Measurements from ENCODE around the gene RALA.

RALA gene

GRCh38 chr7:39621784-39622411, 1.5 kb upstream of the RALA start:
- DNase-seq, result no peak
- H3K27ac Mint-ChIP-seq, result peak overlapping the region; percentile 75
- peak overlapping the region; percentile 98 for H3K4me3 Mint-ChIP-seq
- no peaks in the 10 kb centered on the region for H3K36me3 Mint-ChIP-seq (ENCODE audit: low read depth)
- peaks cover 10% of the 10 kb centered on the region for H3K27me3 Mint-ChIP-seq (ENCODE audit: low read depth, poor library complexity)
- TF ChIP-seq, protein P1, sequence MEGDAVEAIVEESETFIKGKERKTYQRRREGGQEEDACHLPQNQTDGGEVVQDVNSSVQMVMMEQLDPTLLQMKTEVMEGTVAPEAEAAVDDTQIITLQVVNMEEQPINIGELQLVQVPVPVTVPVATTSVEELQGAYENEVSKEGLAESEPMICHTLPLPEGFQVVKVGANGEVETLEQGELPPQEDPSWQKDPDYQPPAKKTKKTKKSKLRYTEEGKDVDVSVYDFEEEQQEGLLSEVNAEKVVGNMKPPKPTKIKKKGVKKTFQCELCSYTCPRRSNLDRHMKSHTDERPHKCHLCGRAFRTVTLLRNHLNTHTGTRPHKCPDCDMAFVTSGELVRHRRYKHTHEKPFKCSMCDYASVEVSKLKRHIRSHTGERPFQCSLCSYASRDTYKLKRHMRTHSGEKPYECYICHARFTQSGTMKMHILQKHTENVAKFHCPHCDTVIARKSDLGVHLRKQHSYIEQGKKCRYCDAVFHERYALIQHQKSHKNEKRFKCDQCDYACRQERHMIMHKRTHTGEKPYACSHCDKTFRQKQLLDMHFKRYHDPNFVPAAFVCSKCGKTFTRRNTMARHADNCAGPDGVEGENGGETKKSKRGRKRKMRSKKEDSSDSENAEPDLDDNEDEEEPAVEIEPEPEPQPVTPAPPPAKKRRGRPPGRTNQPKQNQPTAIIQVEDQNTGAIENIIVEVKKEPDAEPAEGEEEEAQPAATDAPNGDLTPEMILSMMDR (IDR thresholded peaks at IDR 0.05), result no peak
- H3K4me1 Mint-ChIP-seq, result peaks cover 41% of the 10 kb centered on the region
- H3K9me3 Mint-ChIP-seq, result no peaks in the 10 kb centered on the region

DNA sequence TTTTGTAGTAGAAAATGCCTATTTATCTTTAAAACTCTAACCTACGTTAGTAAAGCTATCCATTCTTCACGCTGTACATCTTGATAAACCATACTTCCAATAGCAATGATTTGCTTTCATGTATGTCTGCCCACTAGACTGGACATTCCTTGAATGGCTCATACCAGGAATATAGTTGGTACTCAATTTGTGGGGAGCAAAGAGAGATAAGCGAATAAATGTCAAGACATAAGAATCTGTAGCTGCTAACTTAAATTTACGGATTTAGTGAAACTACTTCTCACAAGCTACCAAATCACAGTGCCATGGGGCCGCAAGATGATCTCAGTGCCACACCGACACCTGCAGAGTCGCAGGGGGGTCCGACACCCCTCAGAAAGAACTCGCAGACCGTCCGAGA, 763 bp upstream of the RALA start:
- Mint-ChIP-seq H3K4me1 (peaks cover 46% of the 10 kb centered on the region), H3K9me3 (no peaks in the 10 kb centered on the region), H3K27me3 (ENCODE audit: low read depth, poor library complexity) (peaks cover 7% of the 10 kb centered on the region), H3K27ac (peak overlapping the region; percentile 99), H3K4me3 (peak overlapping the region; percentile 98), H3K36me3 (ENCODE audit: low read depth) (no peaks in the 10 kb centered on the region)
- no peak for DNase-seq
- TF ChIP-seq, protein P1 (IDR thresholded peaks at IDR 0.05), result no peak

DNA sequence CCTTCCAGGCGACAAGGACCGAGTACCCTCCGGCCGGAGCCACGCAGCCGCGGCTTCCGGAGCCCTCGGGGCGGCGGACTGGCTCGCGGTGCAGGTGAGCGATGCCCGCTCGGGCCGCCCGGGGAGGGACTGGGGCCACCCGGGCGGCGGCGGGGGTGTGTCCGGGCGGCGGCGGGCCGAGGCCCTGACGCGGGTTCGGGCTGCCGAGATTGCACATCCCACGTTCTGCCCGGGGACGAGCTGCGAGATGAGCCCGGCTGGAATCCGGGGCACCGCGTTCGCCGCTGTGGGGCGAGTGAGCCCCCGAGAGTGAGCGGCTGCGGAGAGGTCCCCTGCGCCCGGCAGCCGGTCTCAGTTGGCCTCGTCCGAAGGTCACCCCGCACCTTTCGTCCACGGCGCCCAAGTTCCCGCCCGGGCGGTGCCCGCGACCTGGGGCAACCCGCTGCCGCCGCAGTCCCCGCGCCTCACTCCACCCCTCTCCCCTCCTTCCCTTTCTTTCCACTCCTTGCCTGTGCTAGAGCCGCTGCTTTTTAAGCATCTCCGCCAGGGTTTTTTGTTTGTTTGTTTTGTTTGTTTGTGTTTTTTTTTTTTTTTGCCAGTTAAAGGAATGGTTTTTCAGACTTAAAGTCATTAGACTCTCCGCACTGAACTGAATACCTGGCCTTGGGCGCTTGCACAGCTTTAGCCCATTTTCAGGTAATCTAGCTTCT, 515 bp downstream of the RALA start:
- Mint-ChIP-seq H3K4me1 (peaks cover 55% of the 10 kb centered on the region), H3K27ac (peak overlapping the region; percentile 74), H3K36me3 (ENCODE audit: low read depth) (peaks cover 8% of the 10 kb centered on the region), H3K9me3 (peaks cover under 1% of the 10 kb centered on the region), H3K4me3 (peak overlapping the region; percentile 98), H3K27me3 (ENCODE audit: low read depth, poor library complexity) (peaks cover 4% of the 10 kb centered on the region)
- no peak for DNase-seq
- TF ChIP-seq, protein P1 (IDR thresholded peaks at IDR 0.05), result no peak

GRCh38 chr7:39624442-39624807, 1.1 kb downstream of the RALA start:
- TF ChIP-seq, protein P1 (IDR thresholded peaks at IDR 0.05), result no peak
- H3K27me3 Mint-ChIP-seq (ENCODE audit: low read depth, poor library complexity), result peaks cover 4% of the 10 kb centered on the region
- H3K4me1 Mint-ChIP-seq, result peaks cover 55% of the 10 kb centered on the region
- peaks cover 14% of the 10 kb centered on the region for H3K36me3 Mint-ChIP-seq (ENCODE audit: low read depth)
- H3K27ac Mint-ChIP-seq, result peak overlapping the region; percentile 74
- peak overlapping the region; percentile 98 for H3K4me3 Mint-ChIP-seq
- H3K9me3 Mint-ChIP-seq, result peaks cover 6% of the 10 kb centered on the region
- DNase-seq, result peak; percentile 10

DNA sequence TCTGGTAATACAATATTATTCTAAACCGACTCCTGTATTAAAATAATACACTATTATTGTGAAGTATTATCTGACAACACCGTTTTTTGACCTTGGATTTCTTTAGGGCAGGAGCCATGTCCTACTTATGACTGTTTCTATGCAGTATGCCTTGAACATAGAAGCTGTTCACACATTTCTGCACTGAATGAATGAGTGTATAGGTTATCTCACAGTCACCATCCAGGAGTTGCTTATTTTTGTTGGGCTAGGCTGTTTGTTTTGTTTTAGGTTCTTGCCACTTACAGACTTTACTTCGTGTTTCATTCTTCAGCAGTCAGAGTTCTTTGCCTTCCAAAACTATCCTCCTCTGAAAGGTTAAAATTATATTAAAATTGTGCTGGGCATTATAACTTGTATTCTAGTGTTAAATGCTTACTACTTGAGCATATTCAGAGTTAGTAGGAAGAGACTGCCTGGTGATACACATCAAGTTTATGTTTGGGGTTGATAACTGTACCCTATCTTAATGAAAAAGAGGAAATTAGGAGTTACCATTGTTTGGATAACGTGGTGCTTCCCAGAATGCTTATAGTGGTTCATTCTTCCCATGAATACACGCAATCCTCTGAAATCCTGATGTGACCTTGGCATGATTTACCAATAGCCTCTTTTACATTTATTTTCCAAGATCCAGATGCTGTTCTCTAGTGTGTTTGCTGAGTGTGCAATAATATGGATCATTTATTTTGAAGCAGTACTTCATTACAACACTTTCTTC, 1.7 kb downstream of the RALA start:
- Mint-ChIP-seq H3K4me1 (peaks cover 55% of the 10 kb centered on the region), H3K27me3 (ENCODE audit: low read depth, poor library complexity) (peaks cover 4% of the 10 kb centered on the region), H3K9me3 (peaks cover 10% of the 10 kb centered on the region), H3K27ac (no peak overlapping the region), H3K36me3 (ENCODE audit: low read depth) (peaks cover 19% of the 10 kb centered on the region), H3K4me3 (peak overlapping the region; percentile 98)
- DNase-seq, result no peak
- TF ChIP-seq, protein P1 (IDR thresholded peaks at IDR 0.05), result no peak
